Measurements from ENCODE around the gene DHCR24. TPM values are rescaled to one million over a fixed set of nuclear protein-coding genes. Genes with fewer than 3 reads are reported as not detected.

The DHCR24 gene
- total RNA-seq, 1 experiment from 2014 or later: 121 TPM

- DNase-seq (ENCODE audit: low read depth): no peak
These were observed 40.7 kb downstream of the DHCR24 start for GRCh38 chr1:54846301-54846700.

GRCh38 chr1:54845772-54846171 lies 41.2 kb downstream of the DHCR24 start:
- no peak for DNase-seq (ENCODE audit: low read depth)

- no peak for DNase-seq (ENCODE audit: low read depth)
These were observed 42.4 kb downstream of the DHCR24 start for GRCh38 chr1:54844564-54844963.

- no peak for DNase-seq (ENCODE audit: low read depth)
These were observed 43.5 kb downstream of the DHCR24 start for GRCh38 chr1:54843449-54843848.

DNA sequence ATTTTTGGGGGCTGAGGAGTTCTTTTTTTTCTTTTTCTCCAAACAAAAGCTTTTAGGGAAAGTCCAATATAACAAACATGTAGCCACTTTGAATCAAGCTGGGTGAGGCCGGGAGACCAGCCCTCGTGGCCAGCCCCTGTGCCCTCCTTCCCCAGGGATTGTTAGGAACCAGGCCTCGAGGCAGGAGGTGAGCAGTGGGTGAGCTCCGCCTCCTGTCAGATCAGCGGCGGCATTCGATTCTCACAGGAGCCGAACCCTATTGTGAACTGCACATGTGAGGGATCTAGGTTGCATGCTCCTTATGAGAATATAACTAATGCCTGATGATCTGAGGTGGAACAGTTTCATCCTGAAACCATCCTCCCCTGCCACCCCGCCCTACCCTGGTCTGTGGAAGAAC lies 44.0 kb downstream of the DHCR24 start:
- DNase-seq (ENCODE audit: low read depth): no peak

GRCh38 chr1:54842206-54842915 lies 44.6 kb downstream of the DHCR24 start:
- no peak for DNase-seq (ENCODE audit: low read depth)

- no peak for DNase-seq (ENCODE audit: low read depth)
These were observed 47.2 kb downstream of the DHCR24 start for GRCh38 chr1:54839824-54840223.

DNA sequence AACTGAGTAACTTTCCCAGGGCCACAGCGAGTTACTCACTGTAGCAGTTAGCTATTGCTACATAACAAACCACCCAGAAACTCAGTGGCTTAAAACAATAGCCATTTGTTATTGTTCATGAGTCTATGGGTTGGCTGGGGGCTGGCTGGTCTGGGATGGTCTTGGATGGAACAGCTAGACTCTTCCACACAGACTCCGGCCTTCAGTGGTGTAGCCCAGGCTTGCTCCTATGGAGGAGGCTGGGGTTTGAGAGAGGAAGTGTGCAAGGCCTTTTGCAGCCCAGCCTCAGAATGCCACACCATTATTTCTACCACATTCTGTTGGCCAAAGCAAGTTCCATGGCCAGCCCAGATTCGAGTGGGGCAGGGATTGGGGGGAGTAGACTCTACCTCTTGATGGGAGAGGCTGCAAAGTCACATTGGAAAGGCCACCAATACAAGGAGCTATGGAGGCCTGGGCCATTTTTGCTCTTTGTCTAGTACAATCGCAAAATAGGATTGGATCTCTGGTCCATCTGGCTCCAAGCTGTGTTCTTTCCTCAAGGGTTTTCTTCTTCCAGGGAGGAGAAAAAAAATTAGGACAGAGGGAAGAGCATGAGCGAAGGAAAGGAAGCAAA lies 48.3 kb downstream of the DHCR24 start:
- no peak for DNase-seq (ENCODE audit: low read depth)

- no peak for DNase-seq (ENCODE audit: low read depth)
These were observed 49.8 kb downstream of the DHCR24 start for GRCh38 chr1:54837002-54837853.

DNA sequence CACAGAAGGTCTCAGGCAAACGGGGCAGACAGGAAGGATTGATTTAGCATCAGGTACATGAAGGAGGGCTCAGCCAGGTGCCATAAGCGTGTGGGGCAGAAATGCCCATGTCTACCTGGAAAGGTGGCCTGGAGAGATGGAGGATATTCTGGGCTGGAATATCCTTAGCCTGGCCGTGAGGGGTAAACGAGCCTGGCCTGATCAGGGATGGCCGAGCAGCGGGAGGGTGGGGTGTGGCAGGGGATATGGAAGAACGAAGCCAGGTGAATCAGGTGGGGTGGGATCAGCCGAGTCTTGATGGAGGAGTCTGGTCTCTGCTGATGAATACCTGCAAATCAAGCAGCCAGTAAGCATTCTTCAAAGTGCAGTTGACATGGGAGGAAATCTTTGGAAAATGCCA lies 50.4 kb downstream of the DHCR24 start:
- no peak for DNase-seq (ENCODE audit: low read depth)

DNA sequence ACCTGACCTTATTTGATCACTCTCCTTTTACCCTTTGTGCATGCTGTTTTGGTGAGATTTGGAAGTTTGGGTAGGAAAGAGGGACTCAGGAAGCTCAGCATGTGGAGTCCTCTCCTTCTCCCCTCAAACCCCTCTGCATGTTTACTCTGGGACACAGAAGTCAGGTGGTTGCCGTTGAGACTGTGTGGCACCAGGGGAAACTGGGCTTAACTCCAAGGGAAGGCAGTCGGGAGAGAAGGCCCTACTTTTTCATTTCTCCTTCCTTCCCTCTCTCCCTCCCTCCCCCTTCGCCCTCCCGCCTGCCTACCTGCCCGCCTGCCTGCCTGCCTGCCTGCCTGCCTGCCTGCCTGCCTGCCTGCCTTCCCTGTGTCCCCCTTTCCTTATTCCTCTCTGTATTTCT lies 51.0 kb downstream of the DHCR24 start:
- DNase-seq (ENCODE audit: low read depth): no peak

GRCh38 chr1:54835131-54835898 lies 51.7 kb downstream of the DHCR24 start:
- DNase-seq (ENCODE audit: low read depth): no peak

- no peak for DNase-seq (ENCODE audit: low read depth)
These were observed 52.9 kb downstream of the DHCR24 start for GRCh38 chr1:54834007-54834541.

GRCh38 chr1:54833121-54833520 lies 53.9 kb downstream of the DHCR24 start:
- DNase-seq (ENCODE audit: low read depth): no peak

DNA sequence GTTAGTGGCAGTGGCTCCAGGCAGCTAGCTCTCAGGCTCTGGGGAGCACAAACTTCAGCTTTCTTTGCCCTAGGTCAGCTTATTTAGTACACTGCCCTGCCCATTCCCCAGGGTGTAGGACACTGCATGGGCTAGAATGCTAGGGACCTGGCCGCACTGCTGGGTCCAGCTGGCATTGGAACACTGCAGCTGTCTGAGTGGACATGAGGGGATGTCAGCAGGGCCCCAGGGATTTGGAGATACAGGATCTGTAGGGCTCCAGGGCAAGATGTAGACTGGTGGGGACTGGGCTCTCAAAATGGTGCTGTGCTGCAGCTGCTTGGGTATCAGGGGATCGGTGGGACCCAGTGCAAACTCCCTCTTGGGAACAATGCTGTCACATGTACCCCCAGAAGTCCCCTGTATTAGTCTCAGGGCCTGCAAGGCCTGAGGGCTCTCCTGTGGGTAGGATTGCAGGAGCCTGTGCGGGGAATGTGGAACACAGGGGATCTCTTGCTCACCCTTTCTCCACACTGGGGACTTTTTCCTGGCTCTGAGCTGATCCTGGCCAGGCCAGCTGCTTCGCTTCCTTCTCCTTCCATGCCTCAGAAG lies 60.7 kb downstream of the DHCR24 start:
- no peak for DNase-seq (ENCODE audit: low read depth)

GRCh38 chr1:54825696-54826095 lies 61.3 kb downstream of the DHCR24 start:
- DNase-seq (ENCODE audit: low read depth): no peak

- DNase-seq (ENCODE audit: low read depth): no peak
These were observed 63.3 kb downstream of the DHCR24 start for GRCh38 chr1:54823670-54824069.

DNA sequence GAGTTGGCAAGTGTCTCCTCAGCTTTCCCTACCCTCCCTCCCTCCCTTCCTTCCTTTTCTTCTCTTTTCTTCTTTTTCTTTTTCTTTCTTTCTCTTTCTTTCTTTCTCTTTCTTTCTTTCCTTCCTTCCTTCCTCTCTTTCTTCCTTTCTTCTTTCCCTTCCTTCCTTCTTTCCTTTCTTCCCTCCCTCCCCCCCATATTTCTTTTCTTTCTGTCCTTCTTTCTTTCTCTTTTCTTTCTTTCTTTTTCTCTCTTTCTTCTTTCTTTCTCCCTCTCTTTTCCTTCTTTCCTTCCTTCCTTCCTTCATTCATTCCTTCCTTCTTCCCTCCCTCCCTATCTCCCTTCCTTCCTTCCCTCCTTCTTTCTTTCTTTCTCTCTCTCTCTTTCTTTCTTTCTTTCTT lies 67.3 kb downstream of the DHCR24 start:
- DNase-seq (ENCODE audit: low read depth): no peak

GRCh38 chr1:54819195-54819536 lies 67.8 kb downstream of the DHCR24 start:
- DNase-seq (ENCODE audit: low read depth): no peak

GRCh38 chr1:54818461-54819194 lies 68.4 kb downstream of the DHCR24 start:
- DNase-seq (ENCODE audit: low read depth): no peak

DNA sequence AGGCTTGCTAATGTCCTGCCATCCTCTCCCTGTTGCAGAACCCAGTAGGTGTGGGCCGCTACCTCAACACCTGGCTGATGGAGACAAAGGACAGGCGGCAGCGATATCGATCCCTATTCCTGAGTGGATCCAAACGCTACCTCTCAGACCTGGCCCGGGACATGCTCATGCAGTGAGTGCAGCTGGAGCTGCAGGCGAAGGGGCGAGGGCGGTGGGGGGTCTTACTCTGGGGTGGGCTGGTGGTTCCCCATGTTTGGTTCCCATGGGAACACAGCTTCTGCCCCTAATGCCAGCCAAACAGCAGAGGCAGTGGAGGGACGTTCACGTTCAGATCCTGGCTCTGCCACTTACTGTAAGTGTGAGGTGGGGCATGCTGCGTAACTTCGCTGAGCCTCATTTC lies 70.0 kb downstream of the DHCR24 start:
- DNase-seq (ENCODE audit: low read depth): no peak

Measured in Daoy (cell line).